Cardiac muscle cell (in vitro differentiated cells and primary cell): Measurements from ENCODE around the gene LRFN4. TPM values are rescaled to one million over a fixed set of nuclear protein-coding genes. Genes with fewer than 3 reads are reported as not detected.

ENCODE experiments used
- DNase-seq, 2 donors: peaks; one replicate each; pipeline versions ENCODE4 v3.0.0 to v3.0.0-alpha.2; 2010 to 2017; ENCODE audit warnings: low read depth in 1 of 2, low spot score in 1 of 2
- H3K27ac ChIP-seq: fragments of 200-600 bp; sonication (generic); 2 replicates; pipeline ENCODE4 v1.5.1; 2016
- H3K27me3 ChIP-seq: fragments of 200-600 bp; sonication (generic); 2 replicates; pipeline ENCODE4 v1.6.0; 2016; ENCODE audit warnings: control low read depth
- H3K36me3 ChIP-seq: fragments of 200-600 bp; sonication (generic); 2 replicates; pipeline ENCODE4 v1.5.1; 2016; ENCODE audit warnings: control low read depth
- H3K4me1 ChIP-seq: fragments of 200-600 bp; sonication (generic); 2 replicates; pipeline ENCODE4 v1.8.1; 2017; ENCODE audit warnings: low read depth, mild to moderate bottlenecking, mixed run types
- H3K4me3 ChIP-seq: fragments of 200-600 bp; sonication (generic); 2 replicates; pipeline ENCODE4 v1.5.1; 2016; ENCODE audit warnings: mild to moderate bottlenecking
- H3K9me3 ChIP-seq: fragments of 200-600 bp; sonication (generic); 2 replicates; pipeline ENCODE4 v1.5.1; 2017; ENCODE audit warnings: low read depth, mild to moderate bottlenecking, control low read depth
- polyA plus RNA-seq: library from polyadenylated mRNA; unstranded; fragments of >200 nt; fragmentation: Nextera tagmentation; extraction: Ambion mirVana; gene quantifications from 2 replicates; pipeline ENCODE4 v1.2.1, GENCODE V29; 2016
- total RNA-seq: library from RNA; depleted of rRNA; stranded (reverse); fragments of >200 nt; gene quantifications from 2 replicates; pipeline ENCODE4 v1.2.3, GENCODE V29; 2016
- TF ChIP-seq, protein P1 (sequence below): IDR thresholded peaks from 2 replicates; pipeline ENCODE4 v1.5.1; 2012; ENCODE audit warnings: low read depth, mild to moderate bottlenecking, low read length

Gene LRFN4
- total and polyA plus RNA-seq, 2 experiments from 2014 or later, result 41.6 to 50.4 TPM

GRCh38 chr11:66854231-66854661, 2.6 kb upstream of the LRFN4 start:
- H3K9me3 ChIP-seq, result no peaks in the 10 kb centered on the region
- DNase-seq, result no peak
- H3K4me1 ChIP-seq, result peaks cover 6% of the 10 kb centered on the region

DNA sequence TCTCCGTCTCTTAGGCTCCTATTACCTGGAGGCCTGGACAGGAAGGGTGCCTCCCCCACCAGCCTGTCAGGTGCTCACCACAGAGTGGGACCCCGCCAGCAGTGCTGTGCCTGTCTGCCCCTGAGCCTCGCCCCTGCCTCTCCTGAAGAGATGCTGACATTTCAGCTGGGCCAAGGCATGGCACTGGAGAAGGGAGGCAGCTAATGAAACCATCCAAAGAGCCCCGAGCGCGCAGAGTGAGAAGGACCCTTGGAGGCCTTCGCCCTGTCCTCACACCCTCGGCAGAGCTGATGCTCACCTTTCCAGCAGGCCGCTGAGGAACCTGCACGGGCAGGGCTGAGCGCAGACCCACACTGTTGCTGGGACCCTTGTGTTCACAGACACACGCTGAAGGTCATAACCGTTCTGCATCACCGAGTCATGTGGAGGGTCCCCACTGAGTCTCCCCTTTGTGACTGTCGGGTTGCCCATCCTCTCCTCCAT, 2.1 kb upstream of the LRFN4 start:
- H3K4me1 ChIP-seq, result peaks cover 6% of the 10 kb centered on the region
- H3K4me3 ChIP-seq, result no peak overlapping the region
- no peaks in the 10 kb centered on the region for H3K27me3 ChIP-seq
- DNase-seq, result no peak
- no peak overlapping the region for H3K27ac ChIP-seq
- no peaks in the 10 kb centered on the region for H3K9me3 ChIP-seq
- TF ChIP-seq, protein P1, sequence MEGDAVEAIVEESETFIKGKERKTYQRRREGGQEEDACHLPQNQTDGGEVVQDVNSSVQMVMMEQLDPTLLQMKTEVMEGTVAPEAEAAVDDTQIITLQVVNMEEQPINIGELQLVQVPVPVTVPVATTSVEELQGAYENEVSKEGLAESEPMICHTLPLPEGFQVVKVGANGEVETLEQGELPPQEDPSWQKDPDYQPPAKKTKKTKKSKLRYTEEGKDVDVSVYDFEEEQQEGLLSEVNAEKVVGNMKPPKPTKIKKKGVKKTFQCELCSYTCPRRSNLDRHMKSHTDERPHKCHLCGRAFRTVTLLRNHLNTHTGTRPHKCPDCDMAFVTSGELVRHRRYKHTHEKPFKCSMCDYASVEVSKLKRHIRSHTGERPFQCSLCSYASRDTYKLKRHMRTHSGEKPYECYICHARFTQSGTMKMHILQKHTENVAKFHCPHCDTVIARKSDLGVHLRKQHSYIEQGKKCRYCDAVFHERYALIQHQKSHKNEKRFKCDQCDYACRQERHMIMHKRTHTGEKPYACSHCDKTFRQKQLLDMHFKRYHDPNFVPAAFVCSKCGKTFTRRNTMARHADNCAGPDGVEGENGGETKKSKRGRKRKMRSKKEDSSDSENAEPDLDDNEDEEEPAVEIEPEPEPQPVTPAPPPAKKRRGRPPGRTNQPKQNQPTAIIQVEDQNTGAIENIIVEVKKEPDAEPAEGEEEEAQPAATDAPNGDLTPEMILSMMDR, result no peak
- H3K36me3 ChIP-seq, result peaks cover 3% of the 10 kb centered on the region

More at GRCh38 chr11:66854231-66854661, 2.6 kb upstream of the LRFN4 start:
- no peak overlapping the region for H3K4me3 ChIP-seq
- H3K36me3 ChIP-seq, result no peaks in the 10 kb centered on the region
- no peaks in the 10 kb centered on the region for H3K27me3 ChIP-seq
- no peak overlapping the region for H3K27ac ChIP-seq
- TF ChIP-seq, protein P1, result no peak

DNA sequence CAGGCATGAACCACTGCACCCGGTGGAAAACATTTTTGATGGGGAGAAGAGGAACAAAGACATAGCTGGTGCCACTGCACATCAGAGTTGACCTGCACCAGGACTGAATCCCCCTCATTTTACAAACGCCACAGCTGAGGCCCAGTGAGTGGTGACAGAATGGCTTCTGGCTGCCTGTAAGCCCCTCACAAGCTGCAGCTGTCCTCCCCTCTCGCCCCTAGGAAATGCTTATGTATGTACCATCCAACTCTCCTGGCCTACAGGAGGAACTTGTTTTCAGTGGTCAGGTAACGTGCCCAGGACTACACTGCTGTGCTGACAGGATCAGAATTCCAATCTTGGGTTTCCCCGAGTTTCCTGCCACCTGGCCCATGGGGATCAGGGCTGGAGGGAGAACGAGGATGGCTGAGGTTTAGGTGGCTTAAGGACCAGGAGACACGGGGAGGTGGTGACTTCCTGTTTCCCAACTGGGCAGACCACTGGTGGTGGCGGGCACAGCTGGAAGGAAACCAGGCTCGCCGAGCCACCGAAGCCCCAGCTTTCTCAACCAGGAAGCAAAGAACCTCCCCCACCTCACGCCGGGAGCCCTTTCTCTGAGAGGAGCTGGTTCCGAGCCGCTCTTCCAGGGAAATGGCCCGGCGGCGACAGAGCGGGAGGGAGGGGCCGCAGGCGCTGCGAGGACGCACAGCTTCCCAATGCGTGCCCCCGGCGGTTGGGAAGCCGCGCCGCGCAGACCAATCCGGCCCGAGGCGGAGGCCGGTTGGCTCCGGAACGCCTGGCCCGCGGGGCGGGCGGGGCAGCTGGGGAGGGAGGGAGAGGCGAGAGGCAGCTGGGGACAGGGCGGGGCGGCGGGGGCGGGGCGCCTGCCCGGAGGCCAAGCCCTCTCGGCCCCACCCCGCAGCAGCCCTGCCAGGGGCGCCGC, 1.0 kb upstream of the LRFN4 start:
- peak overlapping the region; percentile 2 for H3K27ac ChIP-seq
- no peaks in the 10 kb centered on the region for H3K9me3 ChIP-seq
- H3K36me3 ChIP-seq, result peaks cover 3% of the 10 kb centered on the region
- peaks cover 6% of the 10 kb centered on the region for H3K4me1 ChIP-seq
- DNase-seq, result peak; percentile 95 to 97
- TF ChIP-seq, protein P1, result no peak
- no peaks in the 10 kb centered on the region for H3K27me3 ChIP-seq
- peak overlapping the region; percentile 59 for H3K4me3 ChIP-seq

- H3K4me3 ChIP-seq, result peak overlapping the region; percentile 59
- DNase-seq, result no peak
- TF ChIP-seq, protein P1, result no peak
- no peak overlapping the region for H3K27ac ChIP-seq
- H3K36me3 ChIP-seq, result peaks cover 3% of the 10 kb centered on the region
- H3K27me3 ChIP-seq, result no peaks in the 10 kb centered on the region
- H3K4me1 ChIP-seq, result peaks cover 6% of the 10 kb centered on the region
- H3K9me3 ChIP-seq, result no peaks in the 10 kb centered on the region
These were observed 516 bp downstream of the LRFN4 start for GRCh38 chr11:66857234-66857926.

- DNase-seq, result no peak
- Histone ChIP-seq H3K27me3 (no peaks in the 10 kb centered on the region), H3K36me3 (peaks cover 3% of the 10 kb centered on the region), H3K4me3 (no peak overlapping the region), H3K4me1 (peaks cover 6% of the 10 kb centered on the region), H3K27ac (no peak overlapping the region), H3K9me3 (no peaks in the 10 kb centered on the region)
- TF ChIP-seq, protein P1, result no peak
These were observed 992 bp downstream of the LRFN4 start for GRCh38 chr11:66857927-66858185.
